GM23338 (cell line): ENCODE results near the gene ZBTB20.

Experiments
- CTCF ChIP-seq, 2 experiments: fragments of 200-600 bp in 1 of 2; sonication (generic) in 1 of 2; conservative IDR thresholded peaks; 2 replicates each; pipeline versions ENCODE4 v1.5.1 to v1.6.1; 2016 to 2017; ENCODE audit warnings: antibody characterized with exemption in 2 of 2, low read depth in 2 of 2, mild to moderate bottlenecking in 2 of 2, moderate library complexity in 1 of 2
- EZH2 ChIP-seq: fragments of 200-600 bp; sonication (generic); IDR thresholded peaks from one replicate; pipeline ENCODE4 v1.8.0; 2017; ENCODE audit warnings: antibody characterized with exemption, mild to moderate bottlenecking, low read depth; ENCODE audit not compliant: unreplicated experiment
- JUNB ChIP-seq: IDR thresholded peaks from one replicate; pipeline ENCODE4 v1.6.1; 2016; ENCODE audit warnings: antibody characterized with exemption; ENCODE audit not compliant: unreplicated experiment
- POLR2AphosphoS5 ChIP-seq: IDR thresholded peaks from 2 replicates; pipeline ENCODE4 v1.6.1; 2016; ENCODE audit warnings: antibody characterized with exemption, low read depth
- REST ChIP-seq: IDR thresholded peaks from one replicate; pipeline ENCODE4 v1.6.1; 2018; ENCODE audit warnings: antibody characterized with exemption; ENCODE audit not compliant: unreplicated experiment

- TF ChIP-seq POLR2AphosphoS5: no peak
- TF ChIP-seq CTCF (conservative IDR thresholded peaks at IDR 0.05; ENCODE audit: low read depth in 2 of 2): no peak
- no peak for TF ChIP-seq EZH2
- TF ChIP-seq REST: no peak
- TF ChIP-seq JUNB: no peak
Measured at GRCh38 chr3:114563720-114564119, 583.4 kb downstream of the ZBTB20 start.
